NCI-H2107 treated with DMSO at 0.1 percent for 48 hours (cell line): ENCODE data around the gene SERPINB6.
"Not testable (repeated sequence)": the region's sequence is repeated elsewhere in the genome, so short reads cannot be mapped to it uniquely, and the experiment has no call there.

Source experiments
- DNase-seq: peaks from one replicate; lab custom pipeline; 2025; ENCODE audit not compliant: unreplicated experiment; lab: John Stamatoyannopoulos, UW

SERPINB6 gene

DNA sequence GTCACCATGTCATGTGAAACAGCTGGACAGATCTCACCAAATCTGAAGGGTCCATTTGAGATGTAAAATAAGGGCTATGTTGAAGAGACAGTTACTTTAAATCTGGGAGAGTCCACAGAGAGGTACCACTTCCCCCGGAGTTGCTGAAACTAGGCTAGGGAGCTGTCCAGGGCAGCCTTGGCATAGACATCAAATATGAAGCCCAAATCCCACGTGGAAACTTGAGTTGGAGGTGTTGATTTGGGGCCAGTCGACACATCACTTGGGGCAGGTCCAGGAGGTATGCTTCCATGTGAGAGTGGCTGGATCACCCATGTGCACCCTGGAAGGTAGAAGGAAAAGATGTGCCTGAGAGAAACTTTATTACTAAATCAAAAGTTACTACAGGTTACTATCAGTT is 56.2 kb downstream of the SERPINB6 start:
- DNase-seq = no peak

DNA sequence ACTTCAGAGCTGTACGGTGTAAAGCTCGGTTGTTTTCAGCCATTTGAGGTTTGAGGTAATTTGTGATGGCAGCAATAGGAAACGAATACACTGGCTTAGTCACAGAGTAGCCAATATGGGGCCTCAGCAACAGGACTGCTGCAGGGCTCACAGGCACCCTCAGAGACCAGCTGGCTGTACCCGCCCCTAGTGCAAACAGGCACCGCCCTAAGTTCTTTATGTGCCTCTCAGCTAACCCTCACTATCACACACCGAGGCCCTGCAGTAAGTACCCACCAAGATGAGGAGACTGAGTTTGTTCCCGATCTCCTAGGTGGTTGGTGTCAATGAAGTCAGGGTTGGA is 57.1 kb downstream of the SERPINB6 start:
- no peak for DNase-seq

- no peak for DNase-seq
These were observed 57.6 kb downstream of the SERPINB6 start for GRCh38 chr6:2913621-2914317.

GRCh38 chr6:2911171-2911570 is 60.2 kb downstream of the SERPINB6 start:
- DNase-seq = no peak

GRCh38 chr6:2909718-2910117 is 61.6 kb downstream of the SERPINB6 start:
- no peak for DNase-seq

- not testable (repeated sequence) for DNase-seq
These were observed 62.2 kb downstream of the SERPINB6 start for GRCh38 chr6:2909051-2909606.

GRCh38 chr6:2908516-2908915 is 62.9 kb downstream of the SERPINB6 start:
- DNase-seq = peak; percentile 52

DNA sequence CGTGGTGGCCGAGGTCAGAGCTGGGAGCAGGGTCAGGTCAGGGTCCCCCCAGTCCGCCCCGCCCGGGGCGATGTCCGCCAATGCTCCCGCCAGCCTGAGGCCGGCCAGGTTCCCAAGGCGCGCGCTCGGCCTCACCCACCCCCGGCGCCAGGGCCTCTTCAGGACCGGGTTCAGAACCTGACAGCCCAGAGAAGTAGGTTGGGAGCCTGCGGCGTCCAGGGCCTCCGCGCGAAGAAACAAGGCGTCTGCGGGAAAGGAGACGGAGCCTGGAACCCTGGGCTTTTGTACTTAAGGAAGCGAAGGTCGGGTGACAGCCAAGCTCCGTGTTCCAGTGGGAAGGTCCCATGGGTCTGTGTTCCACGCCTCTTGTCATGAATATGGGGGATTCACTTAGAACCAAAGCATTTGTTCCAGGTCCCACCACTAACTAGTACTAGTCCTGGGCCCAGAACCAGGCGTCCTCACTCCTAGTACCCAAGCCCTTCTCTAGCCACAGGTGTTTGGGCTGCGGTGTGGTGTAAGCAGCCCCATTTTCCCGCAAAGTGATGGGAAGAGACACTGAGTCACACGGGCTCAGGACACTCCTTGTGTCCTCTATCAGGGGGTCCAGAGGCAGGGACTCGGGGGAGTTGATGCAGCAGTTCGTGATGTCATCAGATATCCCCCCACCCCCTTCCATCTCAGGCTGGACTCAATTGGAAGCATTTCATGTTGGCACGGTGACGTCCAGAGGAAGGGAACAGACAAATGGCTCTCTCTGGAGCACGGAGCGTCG is 67.8 kb downstream of the SERPINB6 start:
- not testable (repeated sequence) for DNase-seq

DNA sequence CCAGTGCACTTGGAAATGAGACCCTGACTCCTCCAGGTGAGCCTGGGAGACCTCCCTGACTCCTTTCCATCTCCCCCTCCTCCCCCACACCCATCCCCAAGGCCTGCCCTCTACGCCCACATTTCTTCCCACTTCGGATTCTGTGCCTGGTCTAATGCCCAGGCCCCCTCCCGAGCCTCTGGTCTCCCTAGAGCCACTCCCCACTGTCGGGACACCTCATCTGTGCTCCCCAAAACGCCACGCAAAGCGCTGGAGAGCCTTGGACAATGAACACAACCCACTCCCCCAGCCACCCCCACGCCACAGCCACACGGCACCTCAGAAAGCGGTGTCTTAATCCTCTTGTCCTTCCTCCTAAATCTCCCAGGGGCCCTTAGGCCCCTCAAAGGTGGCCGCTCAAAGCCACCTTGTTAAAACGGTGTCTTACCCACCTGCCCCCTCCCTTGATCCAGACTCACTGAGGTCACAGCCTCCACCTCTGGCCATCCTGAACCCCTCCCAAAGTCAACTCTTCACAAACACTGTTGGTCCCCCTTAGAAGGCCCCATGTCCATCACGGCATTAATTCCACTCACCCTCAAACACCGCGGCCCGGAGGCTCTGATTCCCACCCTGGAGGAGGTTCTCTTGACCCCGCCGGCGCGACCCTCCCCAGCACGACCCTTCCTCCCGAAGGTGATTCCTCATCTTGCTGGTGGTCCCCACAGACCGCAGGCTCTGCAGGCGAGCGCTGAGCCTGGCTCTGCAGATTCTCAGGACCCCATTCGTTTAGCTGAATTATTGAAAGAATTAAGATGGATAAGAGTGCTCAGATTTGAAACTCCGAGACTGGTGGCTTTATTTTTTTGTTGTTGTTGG is 69.5 kb downstream of the SERPINB6 start:
- not testable (repeated sequence) for DNase-seq

DNA sequence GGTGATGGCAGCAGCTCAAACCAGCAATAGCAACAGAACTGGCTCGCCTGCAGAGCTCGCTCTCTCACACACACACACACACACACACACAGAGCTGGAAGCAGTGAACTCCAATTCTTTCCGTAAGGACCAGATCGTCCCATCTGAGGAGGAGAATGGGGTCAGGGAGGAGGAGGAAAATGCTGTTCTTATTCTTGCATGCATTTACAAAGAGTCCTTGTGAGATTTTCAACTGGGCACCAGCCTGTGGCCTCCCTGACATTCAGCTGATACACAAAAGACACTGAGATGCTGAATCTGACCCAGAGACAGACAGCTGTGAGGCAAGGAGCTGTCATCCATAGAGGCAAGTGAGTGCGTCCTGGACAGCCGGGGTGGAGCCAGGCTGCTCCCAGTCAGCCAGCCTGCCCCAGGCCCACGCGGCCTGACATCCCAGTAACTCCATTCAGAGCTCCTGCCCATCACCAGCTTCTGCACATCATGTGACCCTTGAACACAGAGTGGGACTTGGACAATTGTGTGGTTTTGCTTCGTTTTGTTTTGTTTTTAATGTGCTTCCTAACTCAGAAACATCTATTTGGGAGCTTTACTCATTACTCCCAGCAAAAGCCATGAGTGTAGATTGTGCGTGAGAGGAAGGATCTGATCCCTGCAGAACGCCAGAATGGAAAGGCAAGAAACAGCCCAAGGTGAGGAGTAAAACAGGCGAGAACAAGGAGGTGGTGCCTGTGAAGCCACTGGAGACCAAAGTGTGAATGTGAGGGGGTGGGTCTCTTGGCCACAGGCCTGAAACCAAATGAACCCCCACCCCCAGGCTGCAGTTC is 70.3 kb downstream of the SERPINB6 start:
- no peak for DNase-seq

DNA sequence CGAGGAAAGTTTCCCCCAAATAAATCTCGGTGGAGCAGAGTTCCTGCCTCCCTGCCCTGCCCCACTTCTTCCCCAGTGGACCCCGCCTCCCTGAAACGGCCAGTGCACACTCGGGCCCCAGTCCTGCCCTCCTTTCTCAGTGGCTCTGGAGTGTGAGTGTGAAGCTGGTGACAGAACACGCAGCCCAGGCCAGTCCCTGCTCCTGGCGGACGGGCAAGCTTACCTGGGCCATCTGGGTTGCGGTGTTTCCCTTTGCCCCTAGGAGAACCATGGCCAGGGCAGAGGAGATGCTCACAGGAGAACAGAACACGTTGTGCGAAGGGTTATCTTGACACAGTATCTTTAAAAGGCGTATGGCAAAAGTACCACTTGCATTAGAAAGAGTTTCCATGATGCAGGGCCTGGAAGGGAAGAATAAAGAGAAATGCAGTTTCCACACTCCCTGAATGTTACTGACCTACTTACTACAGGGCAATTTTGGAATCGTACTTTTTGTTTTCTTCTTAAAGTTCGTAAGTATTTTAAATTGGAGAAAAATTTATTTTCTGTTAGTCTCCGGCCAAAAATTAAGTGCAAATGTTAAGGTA is 71.1 kb downstream of the SERPINB6 start:
- DNase-seq = no peak

- DNase-seq = no peak
These were observed 71.8 kb downstream of the SERPINB6 start for GRCh38 chr6:2899596-2899995.
